Measurements from ENCODE around the gene APOM.

APOM gene

GRCh38 chr6:31619805-31620585 is 35.7 kb upstream of the APOM start (continued):
- TF ChIP-seq IKZF3 (tag by site-specific recombination; IDR thresholded peaks at IDR 0.05) = peak; percentile 94
- TF ChIP-seq, protein P1, sequence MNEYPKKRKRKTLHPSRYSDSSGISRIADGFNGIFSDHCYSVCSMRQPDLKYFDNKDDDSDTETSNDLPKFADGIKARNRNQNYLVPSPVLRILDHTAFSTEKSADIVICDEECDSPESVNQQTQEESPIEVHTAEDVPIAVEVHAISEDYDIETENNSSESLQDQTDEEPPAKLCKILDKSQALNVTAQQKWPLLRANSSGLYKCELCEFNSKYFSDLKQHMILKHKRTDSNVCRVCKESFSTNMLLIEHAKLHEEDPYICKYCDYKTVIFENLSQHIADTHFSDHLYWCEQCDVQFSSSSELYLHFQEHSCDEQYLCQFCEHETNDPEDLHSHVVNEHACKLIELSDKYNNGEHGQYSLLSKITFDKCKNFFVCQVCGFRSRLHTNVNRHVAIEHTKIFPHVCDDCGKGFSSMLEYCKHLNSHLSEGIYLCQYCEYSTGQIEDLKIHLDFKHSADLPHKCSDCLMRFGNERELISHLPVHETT (tag by site-specific recombination; IDR thresholded peaks at IDR 0.05) = peak; percentile 35; the same call in 1 of the 2 replicates
- TF ChIP-seq, protein P2, sequence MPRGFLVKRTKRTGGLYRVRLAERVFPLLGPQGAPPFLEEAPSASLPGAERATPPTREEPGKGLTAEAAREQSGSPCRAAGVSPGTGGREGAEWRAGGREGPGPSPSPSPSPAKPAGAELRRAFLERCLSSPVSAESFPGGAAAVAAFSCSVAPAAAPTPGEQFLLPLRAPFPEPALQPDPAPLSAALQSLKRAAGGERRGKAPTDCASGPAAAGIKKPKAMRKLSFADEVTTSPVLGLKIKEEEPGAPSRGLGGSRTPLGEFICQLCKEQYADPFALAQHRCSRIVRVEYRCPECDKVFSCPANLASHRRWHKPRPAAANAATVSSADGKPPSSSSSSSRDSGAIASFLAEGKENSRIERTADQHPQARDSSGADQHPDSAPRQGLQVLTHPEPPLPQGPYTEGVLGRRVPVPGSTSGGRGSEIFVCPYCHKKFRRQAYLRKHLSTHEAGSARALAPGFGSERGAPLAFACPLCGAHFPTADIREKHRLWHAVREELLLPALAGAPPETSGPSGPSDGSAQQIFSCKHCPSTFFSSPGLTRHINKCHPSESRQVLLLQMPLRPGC (tag by site-specific recombination; IDR thresholded peaks at IDR 0.05) = peak; percentile 84
- TF ChIP-seq, protein P3, sequence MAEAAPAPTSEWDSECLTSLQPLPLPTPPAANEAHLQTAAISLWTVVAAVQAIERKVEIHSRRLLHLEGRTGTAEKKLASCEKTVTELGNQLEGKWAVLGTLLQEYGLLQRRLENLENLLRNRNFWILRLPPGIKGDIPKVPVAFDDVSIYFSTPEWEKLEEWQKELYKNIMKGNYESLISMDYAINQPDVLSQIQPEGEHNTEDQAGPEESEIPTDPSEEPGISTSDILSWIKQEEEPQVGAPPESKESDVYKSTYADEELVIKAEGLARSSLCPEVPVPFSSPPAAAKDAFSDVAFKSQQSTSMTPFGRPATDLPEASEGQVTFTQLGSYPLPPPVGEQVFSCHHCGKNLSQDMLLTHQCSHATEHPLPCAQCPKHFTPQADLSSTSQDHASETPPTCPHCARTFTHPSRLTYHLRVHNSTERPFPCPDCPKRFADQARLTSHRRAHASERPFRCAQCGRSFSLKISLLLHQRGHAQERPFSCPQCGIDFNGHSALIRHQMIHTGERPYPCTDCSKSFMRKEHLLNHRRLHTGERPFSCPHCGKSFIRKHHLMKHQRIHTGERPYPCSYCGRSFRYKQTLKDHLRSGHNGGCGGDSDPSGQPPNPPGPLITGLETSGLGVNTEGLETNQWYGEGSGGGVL (tag by site-specific recombination; IDR thresholded peaks at IDR 0.05) = no peak
- TF ChIP-seq ZNF26 (tag by site-specific recombination; IDR thresholded peaks at IDR 0.05) = no peak
- no peak for TF ChIP-seq ZNF202 (tag by site-specific recombination; IDR thresholded peaks at IDR 0.05; ENCODE audit: borderline replicate concordance)
- no peak for TF ChIP-seq ZNF677 (tag by site-specific recombination; IDR thresholded peaks at IDR 0.05)
- TF ChIP-seq, protein P4, sequence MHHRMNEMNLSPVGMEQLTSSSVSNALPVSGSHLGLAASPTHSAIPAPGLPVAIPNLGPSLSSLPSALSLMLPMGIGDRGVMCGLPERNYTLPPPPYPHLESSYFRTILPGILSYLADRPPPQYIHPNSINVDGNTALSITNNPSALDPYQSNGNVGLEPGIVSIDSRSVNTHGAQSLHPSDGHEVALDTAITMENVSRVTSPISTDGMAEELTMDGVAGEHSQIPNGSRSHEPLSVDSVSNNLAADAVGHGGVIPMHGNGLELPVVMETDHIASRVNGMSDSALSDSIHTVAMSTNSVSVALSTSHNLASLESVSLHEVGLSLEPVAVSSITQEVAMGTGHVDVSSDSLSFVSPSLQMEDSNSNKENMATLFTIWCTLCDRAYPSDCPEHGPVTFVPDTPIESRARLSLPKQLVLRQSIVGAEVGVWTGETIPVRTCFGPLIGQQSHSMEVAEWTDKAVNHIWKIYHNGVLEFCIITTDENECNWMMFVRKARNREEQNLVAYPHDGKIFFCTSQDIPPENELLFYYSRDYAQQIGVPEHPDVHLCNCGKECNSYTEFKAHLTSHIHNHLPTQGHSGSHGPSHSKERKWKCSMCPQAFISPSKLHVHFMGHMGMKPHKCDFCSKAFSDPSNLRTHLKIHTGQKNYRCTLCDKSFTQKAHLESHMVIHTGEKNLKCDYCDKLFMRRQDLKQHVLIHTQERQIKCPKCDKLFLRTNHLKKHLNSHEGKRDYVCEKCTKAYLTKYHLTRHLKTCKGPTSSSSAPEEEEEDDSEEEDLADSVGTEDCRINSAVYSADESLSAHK (tag by site-specific recombination; IDR thresholded peaks at IDR 0.05) = peak; percentile 47; the same call in 1 of the 2 replicates
- TF ChIP-seq, protein P5, sequence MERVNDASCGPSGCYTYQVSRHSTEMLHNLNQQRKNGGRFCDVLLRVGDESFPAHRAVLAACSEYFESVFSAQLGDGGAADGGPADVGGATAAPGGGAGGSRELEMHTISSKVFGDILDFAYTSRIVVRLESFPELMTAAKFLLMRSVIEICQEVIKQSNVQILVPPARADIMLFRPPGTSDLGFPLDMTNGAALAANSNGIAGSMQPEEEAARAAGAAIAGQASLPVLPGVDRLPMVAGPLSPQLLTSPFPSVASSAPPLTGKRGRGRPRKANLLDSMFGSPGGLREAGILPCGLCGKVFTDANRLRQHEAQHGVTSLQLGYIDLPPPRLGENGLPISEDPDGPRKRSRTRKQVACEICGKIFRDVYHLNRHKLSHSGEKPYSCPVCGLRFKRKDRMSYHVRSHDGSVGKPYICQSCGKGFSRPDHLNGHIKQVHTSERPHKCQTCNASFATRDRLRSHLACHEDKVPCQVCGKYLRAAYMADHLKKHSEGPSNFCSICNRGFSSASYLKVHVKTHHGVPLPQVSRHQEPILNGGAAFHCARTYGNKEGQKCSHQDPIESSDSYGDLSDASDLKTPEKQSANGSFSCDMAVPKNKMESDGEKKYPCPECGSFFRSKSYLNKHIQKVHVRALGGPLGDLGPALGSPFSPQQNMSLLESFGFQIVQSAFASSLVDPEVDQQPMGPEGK (tag by site-specific recombination; IDR thresholded peaks at IDR 0.05) = peak; percentile 90
- no peak for TF ChIP-seq MYNN (tag by site-specific recombination; IDR thresholded peaks at IDR 0.05; ENCODE audit: borderline replicate concordance)
- no peak for TF ChIP-seq ZNF670 (tag by site-specific recombination; IDR thresholded peaks at IDR 0.05; ENCODE audit: low read depth)
- peak; percentile 97 for TF ChIP-seq PRDM10 (tag by site-specific recombination; IDR thresholded peaks at IDR 0.05)
- TF ChIP-seq ZNF610 (tag by site-specific recombination; IDR thresholded peaks at IDR 0.05; ENCODE audit: borderline replicate concordance) = peak; percentile 83; the same call in 1 of the 2 replicates
- no peak for TF ChIP-seq ZNF621 (tag by site-specific recombination; IDR thresholded peaks at IDR 0.05)
- TF ChIP-seq, protein P6, sequence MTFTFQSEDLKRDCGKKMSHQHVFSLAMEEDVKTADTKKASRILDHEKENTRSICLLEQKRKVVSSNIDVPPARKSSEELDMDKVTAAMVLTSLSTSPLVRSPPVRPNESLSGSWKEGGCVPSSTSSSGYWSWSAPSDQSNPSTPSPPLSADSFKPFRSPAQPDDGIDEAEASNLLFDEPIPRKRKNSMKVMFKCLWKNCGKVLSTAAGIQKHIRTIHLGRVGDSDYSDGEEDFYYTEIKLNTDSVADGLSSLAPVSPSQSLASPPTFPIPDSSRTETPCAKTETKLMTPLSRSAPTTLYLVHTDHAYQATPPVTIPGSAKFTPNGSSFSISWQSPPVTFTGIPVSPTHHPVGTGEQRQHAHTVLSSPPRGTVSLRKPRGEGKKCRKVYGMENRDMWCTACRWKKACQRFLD (tag by site-specific recombination; IDR thresholded peaks at IDR 0.05) = no peak
- TF ChIP-seq ZNF76 (tag by site-specific recombination; IDR thresholded peaks at IDR 0.05; ENCODE audit: borderline replicate concordance, low read depth) = peak; percentile 65
- peak; percentile 73 for TF ChIP-seq ZFP69B (tag by site-specific recombination; IDR thresholded peaks at IDR 0.05)
- TF ChIP-seq ZNF521 (tag by site-specific recombination; IDR thresholded peaks at IDR 0.05) = no peak
- no peak for TF ChIP-seq ZNF747 (tag by site-specific recombination; IDR thresholded peaks at IDR 0.05)
- TF ChIP-seq ZNF223 (tag by site-specific recombination; IDR thresholded peaks at IDR 0.05) = no peak
- TF ChIP-seq ZNF530 (tag by site-specific recombination; IDR thresholded peaks at IDR 0.05; ENCODE audit: low read depth) = no peak

Data from HEK293 (cell line).